ENCODE data around the gene GPRC5C. TPM values are rescaled to one million over a fixed set of nuclear protein-coding genes. Genes with fewer than 3 reads are reported as not detected.

GPRC5C gene
- total RNA-seq, 6 experiments from 2014 or later, result not detected

DNA sequence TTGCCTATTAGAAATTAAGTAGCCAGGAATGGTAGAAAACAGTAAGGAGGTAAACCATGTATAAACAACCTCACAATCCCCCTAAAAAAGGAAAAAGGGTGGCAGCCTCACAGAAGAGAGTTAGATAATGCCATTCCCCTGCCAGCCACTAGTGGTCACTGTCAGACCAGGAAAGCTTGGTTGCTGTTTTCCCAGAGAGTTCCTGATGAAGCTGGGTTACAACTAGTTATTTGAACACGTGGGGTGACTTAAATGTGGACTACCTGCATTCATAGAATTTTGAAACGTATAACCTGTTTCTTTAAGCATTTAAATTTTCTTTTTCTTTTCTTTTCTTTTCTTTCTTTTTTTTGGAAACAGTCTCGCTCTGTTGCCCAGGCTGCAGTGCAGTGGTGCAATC is 5.8 kb downstream of the GPRC5C start:
- no peak for DNase-seq
- Mint-ChIP-seq H3K27me3 (ENCODE audit: insufficient read depth) (peaks cover 4% of the 10 kb centered on the region), H3K4me3 (no peak overlapping the region), H3K36me3 (ENCODE audit: low read depth) (0 out of 2 replicates have a peak, but pooled peaks cover 4% of the 10 kb centered on the region), H3K9me3 (peaks cover 63% of the 10 kb centered on the region), H3K4me1 (ENCODE audit: low read depth) (no peaks in the 10 kb centered on the region), H3K27ac (no peak overlapping the region)
- TF ChIP-seq, protein P1, sequence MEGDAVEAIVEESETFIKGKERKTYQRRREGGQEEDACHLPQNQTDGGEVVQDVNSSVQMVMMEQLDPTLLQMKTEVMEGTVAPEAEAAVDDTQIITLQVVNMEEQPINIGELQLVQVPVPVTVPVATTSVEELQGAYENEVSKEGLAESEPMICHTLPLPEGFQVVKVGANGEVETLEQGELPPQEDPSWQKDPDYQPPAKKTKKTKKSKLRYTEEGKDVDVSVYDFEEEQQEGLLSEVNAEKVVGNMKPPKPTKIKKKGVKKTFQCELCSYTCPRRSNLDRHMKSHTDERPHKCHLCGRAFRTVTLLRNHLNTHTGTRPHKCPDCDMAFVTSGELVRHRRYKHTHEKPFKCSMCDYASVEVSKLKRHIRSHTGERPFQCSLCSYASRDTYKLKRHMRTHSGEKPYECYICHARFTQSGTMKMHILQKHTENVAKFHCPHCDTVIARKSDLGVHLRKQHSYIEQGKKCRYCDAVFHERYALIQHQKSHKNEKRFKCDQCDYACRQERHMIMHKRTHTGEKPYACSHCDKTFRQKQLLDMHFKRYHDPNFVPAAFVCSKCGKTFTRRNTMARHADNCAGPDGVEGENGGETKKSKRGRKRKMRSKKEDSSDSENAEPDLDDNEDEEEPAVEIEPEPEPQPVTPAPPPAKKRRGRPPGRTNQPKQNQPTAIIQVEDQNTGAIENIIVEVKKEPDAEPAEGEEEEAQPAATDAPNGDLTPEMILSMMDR (IDR thresholded peaks at IDR 0.05), result peak; percentile 68

GRCh38 chr17:74439691-74440567 is 8.0 kb downstream of the GPRC5C start:
- H3K36me3 Mint-ChIP-seq (ENCODE audit: low read depth), result 0 out of 2 replicates have a peak, but pooled peaks cover 4% of the 10 kb centered on the region
- no peak for DNase-seq
- H3K27me3 Mint-ChIP-seq (ENCODE audit: insufficient read depth), result peaks cover 3% of the 10 kb centered on the region; the same call in 1 of the 2 replicates
- no peaks in the 10 kb centered on the region for H3K4me1 Mint-ChIP-seq (ENCODE audit: low read depth)
- H3K4me3 Mint-ChIP-seq, result no peak overlapping the region
- peaks cover 56% of the 10 kb centered on the region for H3K9me3 Mint-ChIP-seq
- TF ChIP-seq, protein P1 (IDR thresholded peaks at IDR 0.05), result no peak
- H3K27ac Mint-ChIP-seq, result no peak overlapping the region

- no peaks in the 10 kb centered on the region for H3K4me1 Mint-ChIP-seq (ENCODE audit: low read depth)
- TF ChIP-seq, protein P1 (IDR thresholded peaks at IDR 0.05), result no peak
- H3K27ac Mint-ChIP-seq, result no peak overlapping the region
- DNase-seq, result no peak
- H3K36me3 Mint-ChIP-seq (ENCODE audit: low read depth), result 0 out of 2 replicates have a peak, but pooled peaks cover 4% of the 10 kb centered on the region
- no peak overlapping the region for H3K4me3 Mint-ChIP-seq
- peaks cover 52% of the 10 kb centered on the region for H3K9me3 Mint-ChIP-seq
- no peaks in the 10 kb centered on the region; the same call in 1 of the 2 replicates for H3K27me3 Mint-ChIP-seq (ENCODE audit: insufficient read depth)
These were observed 9.6 kb downstream of the GPRC5C start for GRCh38 chr17:74441537-74441936.

DNA sequence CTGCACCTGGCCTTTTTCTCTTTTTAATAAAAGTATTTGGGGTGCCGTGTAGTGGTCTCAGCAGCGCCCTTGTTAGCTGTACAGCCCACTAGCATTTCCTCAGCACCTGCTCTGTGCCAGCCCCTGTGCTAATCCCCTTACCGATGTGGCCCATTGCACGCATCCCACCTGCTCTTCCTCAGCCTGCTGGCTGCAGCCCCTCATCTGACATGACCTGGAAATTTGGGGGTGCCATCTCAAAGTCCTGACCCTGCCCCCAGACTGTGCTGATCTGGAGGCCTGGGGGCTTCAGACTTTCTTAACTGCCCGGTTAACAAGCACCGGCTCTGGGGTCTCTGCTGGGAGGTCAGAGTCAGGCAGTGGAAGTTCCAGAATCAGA is 10.4 kb downstream of the GPRC5C start:
- Mint-ChIP-seq H3K27ac (no peak overlapping the region), H3K4me3 (no peak overlapping the region), H3K9me3 (peaks cover 45% of the 10 kb centered on the region), H3K36me3 (ENCODE audit: low read depth) (0 out of 2 replicates have a peak, but pooled peaks cover 4% of the 10 kb centered on the region), H3K4me1 (ENCODE audit: low read depth) (no peaks in the 10 kb centered on the region), H3K27me3 (ENCODE audit: insufficient read depth) (no peaks in the 10 kb centered on the region; the same call in 1 of the 2 replicates)
- TF ChIP-seq, protein P1 (IDR thresholded peaks at IDR 0.05), result no peak
- no peak for DNase-seq

GRCh38 chr17:74442670-74443515 is 11.0 kb downstream of the GPRC5C start:
- 0 out of 2 replicates have a peak, but pooled peaks cover 4% of the 10 kb centered on the region for H3K36me3 Mint-ChIP-seq (ENCODE audit: low read depth)
- H3K4me1 Mint-ChIP-seq (ENCODE audit: low read depth), result no peaks in the 10 kb centered on the region
- H3K27me3 Mint-ChIP-seq (ENCODE audit: insufficient read depth), result no peaks in the 10 kb centered on the region; the same call in 1 of the 2 replicates
- peaks cover 44% of the 10 kb centered on the region for H3K9me3 Mint-ChIP-seq
- TF ChIP-seq, protein P1 (IDR thresholded peaks at IDR 0.05), result no peak
- H3K27ac Mint-ChIP-seq, result no peak overlapping the region
- H3K4me3 Mint-ChIP-seq, result no peak overlapping the region
- DNase-seq, result no peak

All from HFFc6 (cell line).